T-helper 2 cell treated with Interferon-gamma antibody and Interleukin-4, amounts not matched to agents 5 μg/mL and 100 μg/mL, for 36 hours (primary cell): ENCODE data around the gene ZC3H6.

ENCODE experiments used
- DNase-seq: peaks from one replicate; pipeline ENCODE4 v3.0.0; 2021; ENCODE audit warnings: low spot score
- H3K27ac Mint-ChIP-seq: one replicate; pipeline ENCODE4 v1.8.0; 2021; ENCODE audit warnings: mild to moderate bottlenecking, mixed read lengths
- H3K27me3 Mint-ChIP-seq: one replicate; pipeline ENCODE4 v1.8.0; 2021; ENCODE audit warnings: low read depth, mixed read lengths
- H3K36me3 Mint-ChIP-seq: one replicate; pipeline ENCODE4 v1.8.0; 2021; ENCODE audit warnings: low read depth, mixed read lengths
- H3K4me1 Mint-ChIP-seq: one replicate; pipeline ENCODE4 v1.8.0; 2021; ENCODE audit warnings: low read depth, mixed read lengths
- H3K4me3 Mint-ChIP-seq: one replicate; pipeline ENCODE4 v1.8.0; 2022; ENCODE audit warnings: mild to moderate bottlenecking, moderate library complexity, mixed read lengths
- H3K9me3 Mint-ChIP-seq: one replicate; pipeline ENCODE4 v1.8.0; 2021; ENCODE audit warnings: mixed read lengths

Gene ZC3H6

GRCh38 chr2:112293636-112294401 lies 18.4 kb downstream of the ZC3H6 start:
- H3K27ac Mint-ChIP-seq, result no peak overlapping the region
- no peaks in the 10 kb centered on the region for H3K4me1 Mint-ChIP-seq
- H3K4me3 Mint-ChIP-seq, result no peak overlapping the region
- no peaks in the 10 kb centered on the region for H3K27me3 Mint-ChIP-seq
- DNase-seq, result no peak
- H3K9me3 Mint-ChIP-seq, result no peaks in the 10 kb centered on the region
- H3K36me3 Mint-ChIP-seq, result no peaks in the 10 kb centered on the region

DNA sequence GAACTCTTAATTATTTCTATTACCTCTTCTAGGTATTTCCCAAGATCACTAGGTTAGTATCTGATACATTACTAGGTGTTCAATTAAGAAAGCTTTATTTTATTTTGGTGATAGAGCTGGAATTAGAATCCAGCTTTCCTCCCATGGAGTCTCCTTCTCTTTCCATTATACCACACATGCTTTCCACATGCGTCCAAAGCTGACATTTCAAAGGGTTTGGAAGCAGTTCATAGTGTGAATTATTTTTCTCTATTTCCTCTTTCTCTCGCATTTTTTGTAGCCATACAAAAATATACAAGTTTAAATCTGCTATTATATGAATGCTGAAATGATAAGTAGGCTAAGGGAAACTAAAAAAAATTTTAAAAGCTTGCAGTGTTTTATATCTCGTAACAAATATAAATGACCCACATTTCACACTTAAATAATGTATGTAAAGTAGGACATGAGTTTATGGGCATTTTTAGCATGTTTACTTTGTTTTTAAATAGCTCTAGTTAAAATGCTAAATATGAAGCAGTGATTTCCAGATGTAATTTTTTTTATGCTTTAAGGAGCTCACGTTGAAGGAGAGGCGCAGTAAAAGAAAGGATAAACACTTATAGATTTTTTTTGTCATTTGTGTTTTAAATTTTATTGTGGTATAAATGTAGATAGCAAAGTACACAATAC lies 20.1 kb downstream of the ZC3H6 start:
- Mint-ChIP-seq H3K4me1 (no peaks in the 10 kb centered on the region), H3K9me3 (no peaks in the 10 kb centered on the region), H3K27ac (no peak overlapping the region), H3K36me3 (peaks cover 3% of the 10 kb centered on the region), H3K4me3 (no peak overlapping the region), H3K27me3 (no peaks in the 10 kb centered on the region)
- DNase-seq, result no peak

DNA sequence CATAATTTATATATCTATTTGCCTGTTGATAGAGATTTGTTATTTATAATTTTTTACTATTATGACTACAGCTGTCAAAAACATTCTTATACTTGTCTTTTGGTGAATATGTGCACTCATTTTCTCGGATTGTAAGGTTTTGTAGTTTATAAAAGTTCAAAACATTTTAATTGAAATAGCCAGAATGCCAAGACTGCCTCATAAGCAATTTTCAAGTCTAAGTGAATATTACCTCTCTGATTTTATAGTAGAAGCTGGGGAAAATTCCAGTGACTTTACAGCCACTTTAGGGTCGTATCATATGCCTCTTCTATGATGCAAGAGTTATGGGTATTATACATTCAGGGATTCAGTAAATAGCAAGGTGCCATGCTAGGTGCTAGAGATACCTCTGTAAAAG lies 21.0 kb downstream of the ZC3H6 start:
- Mint-ChIP-seq H3K4me3 (no peak overlapping the region), H3K36me3 (peaks cover 9% of the 10 kb centered on the region), H3K27ac (no peak overlapping the region), H3K27me3 (no peaks in the 10 kb centered on the region), H3K4me1 (no peaks in the 10 kb centered on the region), H3K9me3 (no peaks in the 10 kb centered on the region)
- DNase-seq, result no peak

DNA sequence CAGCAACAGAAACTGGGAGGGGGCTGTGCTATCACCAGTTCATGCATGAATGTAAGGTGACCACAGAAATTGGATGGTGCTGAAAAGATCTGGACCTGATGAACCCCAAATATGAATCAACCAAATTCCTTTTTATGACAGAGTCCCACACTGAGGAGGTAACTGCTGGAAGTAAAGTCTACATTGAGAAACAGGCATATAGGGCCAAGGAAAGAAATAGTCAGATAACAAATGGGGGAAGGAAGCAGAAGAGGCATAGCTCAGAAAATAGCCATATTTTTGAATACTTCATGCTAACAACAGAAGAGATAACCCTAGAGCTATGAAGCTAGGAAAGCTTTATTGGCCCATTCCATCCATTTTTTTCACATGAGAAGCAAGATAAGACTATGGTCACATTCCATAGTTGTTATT lies 25.8 kb downstream of the ZC3H6 start:
- H3K4me3 Mint-ChIP-seq, result no peak overlapping the region
- H3K9me3 Mint-ChIP-seq, result no peaks in the 10 kb centered on the region
- H3K4me1 Mint-ChIP-seq, result no peaks in the 10 kb centered on the region
- no peak for DNase-seq
- no peaks in the 10 kb centered on the region for H3K27me3 Mint-ChIP-seq
- peaks cover 31% of the 10 kb centered on the region for H3K36me3 Mint-ChIP-seq
- no peak overlapping the region for H3K27ac Mint-ChIP-seq

DNA sequence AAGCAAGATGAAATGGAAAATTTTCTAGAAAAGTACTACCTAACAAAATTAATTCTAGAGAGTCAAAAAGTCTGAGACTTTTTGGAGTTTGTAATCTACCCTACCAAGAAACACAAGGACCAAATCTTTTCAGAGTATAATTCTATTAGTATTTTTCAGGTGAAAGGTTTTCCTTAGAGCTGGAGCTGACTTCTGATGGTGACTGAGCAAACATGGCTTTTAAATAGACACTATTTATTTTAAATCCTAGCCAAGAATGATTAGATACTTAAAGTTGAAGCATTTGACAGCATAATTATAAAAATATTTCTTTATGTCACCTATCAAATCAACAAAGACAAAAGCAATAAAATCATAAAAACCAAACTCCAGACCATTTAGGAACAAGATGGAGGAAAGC lies 26.6 kb downstream of the ZC3H6 start:
- Mint-ChIP-seq H3K27ac (no peak overlapping the region), H3K27me3 (no peaks in the 10 kb centered on the region), H3K36me3 (peaks cover 31% of the 10 kb centered on the region), H3K4me1 (no peaks in the 10 kb centered on the region), H3K4me3 (no peak overlapping the region), H3K9me3 (no peaks in the 10 kb centered on the region)
- no peak for DNase-seq

GRCh38 chr2:112304298-112304941 lies 29.0 kb downstream of the ZC3H6 start:
- Mint-ChIP-seq H3K27ac (no peak overlapping the region), H3K4me1 (no peaks in the 10 kb centered on the region)

GRCh38 chr2:112305132-112305531 lies 29.7 kb downstream of the ZC3H6 start:
- Mint-ChIP-seq H3K27me3 (no peaks in the 10 kb centered on the region), H3K9me3 (no peaks in the 10 kb centered on the region), H3K27ac (no peak overlapping the region), H3K4me3 (no peak overlapping the region), H3K36me3 (peaks cover 34% of the 10 kb centered on the region), H3K4me1 (no peaks in the 10 kb centered on the region)
- DNase-seq, result no peak

More at GRCh38 chr2:112304298-112304941, 29.0 kb downstream of the ZC3H6 start:
- Mint-ChIP-seq H3K9me3 (no peaks in the 10 kb centered on the region), H3K36me3 (peaks cover 36% of the 10 kb centered on the region), H3K27me3 (no peaks in the 10 kb centered on the region), H3K4me3 (no peak overlapping the region)
- DNase-seq, result no peak

GRCh38 chr2:112310906-112311305 lies 35.5 kb downstream of the ZC3H6 start:
- H3K36me3 Mint-ChIP-seq, result peaks cover 11% of the 10 kb centered on the region
- H3K27ac Mint-ChIP-seq, result no peak overlapping the region

DNA sequence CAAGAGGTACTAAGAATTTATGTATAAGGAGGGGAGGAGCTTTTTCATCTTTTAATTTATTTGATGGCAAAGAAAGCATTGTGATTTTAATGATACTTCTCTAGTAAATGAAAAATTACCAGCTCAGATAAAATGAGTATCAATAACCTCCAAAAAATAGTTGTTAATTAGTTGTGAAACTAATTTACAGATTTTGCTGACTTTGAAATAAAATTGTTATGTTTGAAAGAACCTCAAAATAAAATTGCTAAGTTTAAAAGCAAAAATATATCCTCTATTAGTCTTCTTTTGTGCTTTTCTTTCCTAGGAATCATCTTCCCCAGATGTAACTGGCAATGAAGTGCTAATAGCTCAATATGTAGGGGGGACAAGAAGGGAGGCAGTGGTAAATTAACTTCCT lies 36.5 kb downstream of the ZC3H6 start:
- no peak for DNase-seq
- Mint-ChIP-seq H3K27me3 (no peaks in the 10 kb centered on the region), H3K4me3 (no peak overlapping the region), H3K9me3 (no peaks in the 10 kb centered on the region), H3K27ac (no peak overlapping the region), H3K4me1 (no peaks in the 10 kb centered on the region), H3K36me3 (peaks cover 14% of the 10 kb centered on the region)

More at GRCh38 chr2:112310906-112311305, 35.5 kb downstream of the ZC3H6 start:
- no peaks in the 10 kb centered on the region for H3K27me3 Mint-ChIP-seq
- H3K9me3 Mint-ChIP-seq, result no peaks in the 10 kb centered on the region
- no peak for DNase-seq
- H3K4me1 Mint-ChIP-seq, result no peaks in the 10 kb centered on the region
- no peak overlapping the region for H3K4me3 Mint-ChIP-seq

DNA sequence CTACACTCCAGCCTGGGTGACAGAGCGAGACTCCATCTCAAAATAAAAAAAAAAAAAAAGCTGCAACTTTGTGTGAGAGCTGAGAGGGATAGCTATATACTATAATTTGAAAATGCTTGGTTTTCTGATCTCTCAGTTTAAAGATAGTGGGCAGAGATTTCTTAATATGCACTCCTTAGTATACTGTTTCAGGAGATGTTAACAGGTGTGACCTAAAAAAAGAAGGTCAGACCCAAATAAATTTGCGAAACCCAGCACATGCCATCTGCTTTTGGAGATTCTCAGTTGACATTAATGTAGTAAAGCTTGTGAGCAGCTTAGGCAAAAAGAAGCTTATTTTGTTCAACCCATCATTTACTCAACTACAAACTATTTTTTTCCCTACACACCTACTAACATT lies 37.4 kb downstream of the ZC3H6 start:
- Mint-ChIP-seq H3K4me3 (no peak overlapping the region), H3K4me1 (no peaks in the 10 kb centered on the region), H3K9me3 (no peaks in the 10 kb centered on the region), H3K27me3 (no peaks in the 10 kb centered on the region), H3K27ac (no peak overlapping the region), H3K36me3 (peaks cover 9% of the 10 kb centered on the region)
- DNase-seq, result no peak

- Mint-ChIP-seq H3K4me3 (no peak overlapping the region), H3K4me1 (no peaks in the 10 kb centered on the region), H3K36me3 (peaks cover 14% of the 10 kb centered on the region), H3K27me3 (no peaks in the 10 kb centered on the region), H3K9me3 (no peaks in the 10 kb centered on the region), H3K27ac (no peak overlapping the region)
- no peak for DNase-seq
Observed at GRCh38 chr2:112314856-112315255, 39.5 kb downstream of the ZC3H6 start.

- Mint-ChIP-seq H3K4me3 (no peak overlapping the region), H3K36me3 (peaks cover 8% of the 10 kb centered on the region), H3K27ac (no peak overlapping the region), H3K27me3 (no peaks in the 10 kb centered on the region), H3K9me3 (no peaks in the 10 kb centered on the region), H3K4me1 (no peaks in the 10 kb centered on the region)
- DNase-seq, result no peak
Observed at GRCh38 chr2:112317303-112318158, 42.1 kb downstream of the ZC3H6 start.

- no peak overlapping the region for H3K27ac Mint-ChIP-seq
- H3K4me3 Mint-ChIP-seq, result no peak overlapping the region
- no peaks in the 10 kb centered on the region for H3K4me1 Mint-ChIP-seq
- peaks cover 8% of the 10 kb centered on the region for H3K36me3 Mint-ChIP-seq
- H3K9me3 Mint-ChIP-seq, result no peaks in the 10 kb centered on the region
- DNase-seq, result no peak
- no peaks in the 10 kb centered on the region for H3K27me3 Mint-ChIP-seq
Observed at GRCh38 chr2:112318515-112318914, 43.1 kb downstream of the ZC3H6 start.
